ENCODE data around the gene RBM10.

Gene RBM10

DNA sequence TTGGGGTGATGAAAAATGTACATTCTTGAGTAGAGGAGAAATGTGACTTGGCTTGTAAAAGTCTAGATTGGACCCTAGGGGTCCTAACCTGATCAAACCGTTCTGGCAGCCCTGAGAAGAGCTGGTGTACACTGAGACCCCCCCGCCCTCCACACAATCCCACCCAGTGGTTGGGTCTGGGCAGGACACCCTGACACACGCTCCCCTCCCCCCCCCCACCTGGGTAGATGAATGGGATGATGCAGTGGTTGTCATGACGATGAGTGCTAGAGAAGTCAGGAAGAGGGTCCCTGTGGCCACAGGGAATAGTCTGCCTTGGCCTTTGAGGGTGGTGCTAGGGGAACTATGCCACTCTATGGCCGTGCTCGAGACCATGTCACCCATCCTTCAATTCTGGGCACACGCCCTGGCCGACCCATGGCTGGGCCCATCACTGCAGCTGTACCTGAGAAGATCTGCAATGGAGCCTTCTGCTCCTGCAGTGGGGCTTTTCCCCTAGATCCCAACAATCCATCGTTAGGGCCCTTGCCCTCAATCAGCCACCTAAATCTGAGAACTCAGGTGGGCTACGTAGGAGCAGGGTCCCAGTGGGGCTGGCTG lies 77.8 kb downstream of the RBM10 start:
- DNase-seq, result no peak

- DNase-seq, result no peak
Observed at GRCh38 chrX:47223476-47224250, 78.6 kb downstream of the RBM10 start.

DNA sequence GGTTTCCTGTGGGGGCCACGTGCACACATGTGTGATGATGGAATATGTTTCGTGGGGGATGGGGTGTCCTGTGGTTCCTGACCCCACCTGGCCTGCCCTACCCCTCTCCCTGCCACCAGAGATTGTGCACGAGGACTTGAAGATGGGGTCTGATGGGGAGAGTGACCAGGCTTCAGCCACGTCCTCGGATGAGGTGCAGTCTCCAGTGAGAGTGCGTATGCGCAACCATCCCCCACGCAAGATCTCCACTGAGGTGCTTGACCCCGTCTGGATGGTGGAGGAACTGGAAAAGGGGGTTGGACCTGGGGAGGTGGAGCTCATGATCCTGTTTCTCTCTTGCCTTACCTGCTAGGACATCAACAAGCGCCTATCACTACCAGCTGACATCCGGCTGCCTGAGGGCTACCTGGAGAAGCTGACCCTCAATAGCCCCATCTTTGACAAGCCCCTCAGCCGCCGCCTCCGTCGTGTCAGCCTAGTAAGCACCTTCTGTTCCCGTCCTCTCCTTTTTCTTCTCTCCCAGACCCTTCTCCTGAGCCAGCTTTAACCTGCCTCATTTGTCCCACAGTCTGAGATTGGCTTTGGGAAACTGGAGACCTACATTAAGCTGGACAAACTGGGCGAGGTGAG lies 79.4 kb downstream of the RBM10 start:
- DNase-seq, result no peak

- no peak for DNase-seq
Observed at GRCh38 chrX:47224896-47225290, 79.9 kb downstream of the RBM10 start.

DNA sequence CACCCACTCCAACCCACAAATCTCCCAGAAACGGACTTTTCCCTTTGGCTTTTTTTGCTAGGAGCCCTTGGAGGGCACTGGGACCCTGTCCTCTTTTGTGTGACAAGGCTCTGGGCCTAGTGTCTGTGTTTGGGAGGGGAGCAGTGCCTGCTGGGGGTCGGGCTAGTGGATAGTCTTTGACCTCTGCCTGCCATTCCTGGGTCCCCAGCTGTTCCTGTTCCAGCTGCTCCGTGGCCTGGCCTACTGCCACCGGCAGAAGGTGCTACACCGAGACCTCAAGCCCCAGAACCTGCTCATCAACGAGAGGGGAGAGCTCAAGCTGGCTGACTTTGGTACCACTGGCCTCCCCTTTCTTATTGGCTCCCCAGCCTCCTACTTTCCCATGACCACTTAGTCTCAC lies 81.0 kb downstream of the RBM10 start:
- no peak for DNase-seq

GRCh38 chrX:47226531-47227333 lies 81.7 kb downstream of the RBM10 start:
- no peak for DNase-seq

DNA sequence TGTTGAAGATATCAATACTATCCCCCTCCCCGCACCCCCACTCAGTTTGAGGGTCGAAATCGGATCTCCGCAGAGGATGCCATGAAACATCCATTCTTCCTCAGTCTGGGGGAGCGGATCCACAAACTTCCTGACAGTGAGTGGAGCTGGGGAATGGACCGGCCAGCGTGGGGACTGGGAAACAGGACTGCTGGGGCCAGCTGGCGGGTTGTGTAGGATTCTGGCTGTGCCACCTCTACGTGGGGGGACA lies 82.2 kb downstream of the RBM10 start:
- DNase-seq, result no peak

DNA sequence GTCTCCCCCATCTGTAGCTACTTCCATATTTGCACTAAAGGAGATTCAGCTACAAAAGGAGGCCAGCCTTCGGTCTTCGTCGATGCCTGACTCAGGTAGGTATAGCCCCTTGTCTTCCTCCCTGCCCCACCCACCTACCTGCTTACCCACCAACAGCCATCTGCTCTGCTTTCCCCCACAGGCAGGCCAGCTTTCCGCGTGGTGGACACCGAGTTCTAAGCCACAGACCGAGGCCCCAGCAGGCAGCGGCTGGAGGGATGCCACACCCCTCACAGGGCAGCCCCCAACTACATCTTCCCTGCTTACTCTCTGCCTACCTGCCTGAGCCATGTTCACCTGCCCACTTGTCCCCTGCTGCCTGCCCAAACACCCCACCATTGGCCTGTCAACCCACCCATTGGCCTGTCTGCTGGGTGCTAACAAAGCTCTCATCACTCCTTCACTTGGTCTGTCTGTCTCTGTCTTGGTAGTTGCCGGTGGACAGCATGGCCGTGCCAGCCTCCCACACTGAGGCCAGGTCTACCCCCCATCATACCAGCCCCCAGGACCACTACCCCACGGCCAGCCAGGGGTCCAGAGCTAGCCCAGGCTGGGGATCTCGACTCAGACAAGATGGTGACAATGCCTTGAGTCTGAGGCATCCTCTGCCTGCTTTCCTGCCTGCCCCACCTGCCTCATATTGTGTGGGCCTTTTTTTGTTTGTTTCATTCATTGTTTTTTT lies 83.7 kb downstream of the RBM10 start:
- DNase-seq, result no peak

GRCh38 chrX:47229427-47229826 lies 84.4 kb downstream of the RBM10 start:
- no peak for DNase-seq

DNA sequence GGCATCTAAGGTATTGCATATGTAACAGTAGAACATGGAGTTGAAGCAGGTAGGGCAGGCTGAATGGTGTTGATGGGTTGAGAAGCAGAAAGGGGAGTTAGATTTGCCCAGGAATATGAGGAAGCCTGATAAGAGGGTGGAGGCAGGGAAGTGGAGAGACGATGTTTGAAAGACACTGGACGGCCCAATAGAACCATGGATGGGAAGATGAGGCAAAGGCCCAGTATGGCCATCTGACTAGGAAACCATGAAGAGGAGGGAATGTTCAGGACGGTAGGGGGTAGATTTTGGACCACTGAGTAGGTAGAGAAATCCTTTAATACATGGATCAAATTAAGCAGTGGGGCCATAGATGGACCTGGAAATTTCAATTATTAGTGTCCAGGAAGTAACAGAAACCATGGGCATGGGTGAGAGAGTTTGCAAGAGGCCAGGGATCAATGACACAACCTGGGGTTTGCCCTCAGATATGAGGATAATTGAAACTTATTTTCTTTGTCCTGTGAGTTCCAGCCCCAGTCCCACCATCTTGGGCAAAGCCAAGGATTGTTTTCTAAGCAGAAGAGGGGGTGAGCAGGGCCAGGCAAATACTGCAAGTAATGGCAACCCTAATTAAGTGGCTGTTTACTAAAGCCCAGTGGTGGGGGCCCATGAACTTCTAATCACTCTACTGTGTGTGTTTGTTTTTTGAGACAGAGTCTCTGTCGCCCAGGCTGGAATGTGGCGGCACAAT lies 85.3 kb downstream of the RBM10 start:
- DNase-seq, result no peak

- no peak for DNase-seq
Observed at GRCh38 chrX:47231167-47231566, 86.1 kb downstream of the RBM10 start.

- no peak for DNase-seq
Observed at GRCh38 chrX:47232197-47232802, 87.3 kb downstream of the RBM10 start.

GRCh38 chrX:47232803-47233332 lies 87.8 kb downstream of the RBM10 start, which contains the start of gene USP11:
TSS of gene USP11 (plus strand) at chrX:47233009. CDS start at chrX:47233044, 35 bp downstream.
- DNase-seq, result peak; percentile 46

GRCh38 chrX:47233333-47234113 lies 88.5 kb downstream of the RBM10 start:
- DNase-seq, result peak; percentile 93

GRCh38 chrX:47234583-47234982 lies 89.6 kb downstream of the RBM10 start:
- no peak for DNase-seq

DNA sequence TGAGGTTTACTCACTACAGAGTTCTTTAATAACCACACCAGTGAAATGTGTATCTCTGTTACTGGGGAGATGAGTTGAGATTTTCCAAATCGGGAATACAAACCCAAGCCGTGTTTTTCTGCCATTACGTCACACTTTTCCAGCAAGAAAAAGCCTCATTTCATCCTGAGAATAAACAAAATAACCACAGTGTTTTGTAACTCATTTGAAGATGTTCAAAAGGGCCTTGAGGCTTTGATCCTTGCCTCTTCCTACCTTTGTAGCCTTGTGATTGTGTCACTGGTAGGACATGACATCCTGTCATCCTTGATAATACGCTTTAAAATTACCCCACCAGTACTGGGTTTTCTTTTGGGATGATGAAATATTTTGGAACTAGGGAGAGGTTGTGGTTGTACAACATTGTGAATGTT lies 90.7 kb downstream of the RBM10 start:
- no peak for DNase-seq

Measured in MV-4-11 (cell line).